ENCODE results near the gene ASTL. TPM values are rescaled to one million over a fixed set of nuclear protein-coding genes. Genes with fewer than 3 reads are reported as not detected.

ASTL gene
- total RNA-seq, 1 experiment from 2014 or later = 0.34 TPM

DNA sequence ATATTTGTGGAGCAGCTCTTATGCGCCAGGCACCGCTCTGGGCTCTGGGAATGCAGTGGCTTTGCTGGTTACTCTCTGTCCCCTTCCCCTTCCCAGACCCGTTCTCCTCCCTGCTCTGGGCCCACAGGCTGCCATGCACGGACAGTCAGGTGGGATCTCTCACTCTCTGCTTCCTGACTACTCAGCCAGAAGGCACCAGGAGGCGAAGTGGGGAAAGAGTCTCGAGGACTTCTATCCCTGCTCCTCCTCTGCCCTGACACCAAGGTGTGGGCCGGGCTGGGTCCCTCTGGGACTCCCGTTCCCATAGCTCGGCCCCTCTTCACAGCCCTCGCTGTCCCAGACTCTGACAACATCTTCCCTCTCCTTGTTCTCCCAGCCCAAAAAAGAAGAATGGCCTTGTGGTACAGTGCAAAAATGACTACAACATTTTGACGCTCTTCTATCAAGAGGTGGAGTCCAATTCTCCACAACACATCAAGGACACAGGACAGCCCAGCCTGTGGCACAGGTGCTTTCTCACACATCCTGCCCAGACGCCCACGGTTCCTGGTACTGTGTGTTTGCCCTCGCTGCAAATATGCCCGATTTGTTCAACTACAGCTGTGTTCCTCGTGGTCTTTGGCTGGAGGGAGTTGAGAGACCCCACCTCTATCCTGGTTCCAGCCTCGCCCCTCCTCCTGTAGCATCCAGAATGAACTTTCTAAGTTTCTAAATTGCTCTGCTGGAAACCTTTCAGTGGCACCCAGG lies 21.0 kb upstream of the ASTL start:
- RAD21 ChIA-PET (ENCODE audit: low non-redundant PET in 1 of 2, low total read pairs in 2 of 2, uncharacterized antibody in 2 of 2, unreplicated experiment in 2 of 2) = no interaction called here
- no peaks in the 10 kb centered on the region for H3K36me3 ChIP-seq (ENCODE audit: control insufficient read depth in 1 of 2, insufficient read depth in 2 of 2, low read length in 2 of 2)
- TF ChIP-seq, protein P1, sequence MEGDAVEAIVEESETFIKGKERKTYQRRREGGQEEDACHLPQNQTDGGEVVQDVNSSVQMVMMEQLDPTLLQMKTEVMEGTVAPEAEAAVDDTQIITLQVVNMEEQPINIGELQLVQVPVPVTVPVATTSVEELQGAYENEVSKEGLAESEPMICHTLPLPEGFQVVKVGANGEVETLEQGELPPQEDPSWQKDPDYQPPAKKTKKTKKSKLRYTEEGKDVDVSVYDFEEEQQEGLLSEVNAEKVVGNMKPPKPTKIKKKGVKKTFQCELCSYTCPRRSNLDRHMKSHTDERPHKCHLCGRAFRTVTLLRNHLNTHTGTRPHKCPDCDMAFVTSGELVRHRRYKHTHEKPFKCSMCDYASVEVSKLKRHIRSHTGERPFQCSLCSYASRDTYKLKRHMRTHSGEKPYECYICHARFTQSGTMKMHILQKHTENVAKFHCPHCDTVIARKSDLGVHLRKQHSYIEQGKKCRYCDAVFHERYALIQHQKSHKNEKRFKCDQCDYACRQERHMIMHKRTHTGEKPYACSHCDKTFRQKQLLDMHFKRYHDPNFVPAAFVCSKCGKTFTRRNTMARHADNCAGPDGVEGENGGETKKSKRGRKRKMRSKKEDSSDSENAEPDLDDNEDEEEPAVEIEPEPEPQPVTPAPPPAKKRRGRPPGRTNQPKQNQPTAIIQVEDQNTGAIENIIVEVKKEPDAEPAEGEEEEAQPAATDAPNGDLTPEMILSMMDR (IDR thresholded peaks at IDR 0.05 in 2 of 3, conservative IDR thresholded peaks at IDR 0.05 in 1 of 3; ENCODE audit: borderline replicate concordance in 1 of 3, insufficient read depth in 1 of 3, low read depth in 2 of 3, low read length in 2 of 3) = no peak
- no peak for TF ChIP-seq POLR2AphosphoS5 (IDR thresholded peaks at IDR 0.05; ENCODE audit: low read depth, low read length)
- TF ChIP-seq ZNF274 (IDR thresholded peaks at IDR 0.05; ENCODE audit: low read depth, low read length) = no peak
- TF ChIP-seq TCF7L2 (IDR thresholded peaks at IDR 0.05; ENCODE audit: borderline replicate concordance, extremely low read depth, insufficient read depth, insufficient read length) = no peak
- no peaks in the 10 kb centered on the region for H3K4me1 ChIP-seq (ENCODE audit: control insufficient read depth in 1 of 2, insufficient read depth in 2 of 2, low read length in 2 of 2)
- no peaks in the 10 kb centered on the region for H3K9me3 ChIP-seq (ENCODE audit: control insufficient read depth in 1 of 2, insufficient read depth in 1 of 2, low read depth in 1 of 2, low read length in 2 of 2)
- DNase-seq (ENCODE audit: low read depth, low spot score) (no peak), ATAC-seq (no peak)
- H2AFZ ChIP-seq (ENCODE audit: low read depth, low read length, poor library complexity, severe bottlenecking) = no peak overlapping the region
- no peak overlapping the region for H3K27ac ChIP-seq (ENCODE audit: low read depth, low read length)
- no peak overlapping the region for H3K4me2 ChIP-seq (ENCODE audit: low read length)
- no peaks in the 10 kb centered on the region for H3K9me2 ChIP-seq (ENCODE audit: insufficient read depth)
- no peaks in the 10 kb centered on the region for H3K27me3 ChIP-seq (ENCODE audit: insufficient read depth, low read length)
- no peak overlapping the region for H3K9ac ChIP-seq (ENCODE audit: low read length)
- no peak overlapping the region for H3K4me3 ChIP-seq (replicated peaks in 1 of 2; ENCODE audit: low read depth in 1 of 2, low read length in 2 of 2)
- no TSS peak for BruUV-seq (replicated peaks)
- CTCF ChIA-PET = no interaction called here
- intact Hi-C loops (cut with micrococcal nuclease) = no loop called here
- POLR2A ChIA-PET = no interaction called here
- no peaks in the 10 kb centered on the region for H3K79me2 ChIP-seq (ENCODE audit: insufficient read depth, low read length)
- H4K20me1 ChIP-seq (ENCODE audit: insufficient read depth) = no peaks in the 10 kb centered on the region

DNA sequence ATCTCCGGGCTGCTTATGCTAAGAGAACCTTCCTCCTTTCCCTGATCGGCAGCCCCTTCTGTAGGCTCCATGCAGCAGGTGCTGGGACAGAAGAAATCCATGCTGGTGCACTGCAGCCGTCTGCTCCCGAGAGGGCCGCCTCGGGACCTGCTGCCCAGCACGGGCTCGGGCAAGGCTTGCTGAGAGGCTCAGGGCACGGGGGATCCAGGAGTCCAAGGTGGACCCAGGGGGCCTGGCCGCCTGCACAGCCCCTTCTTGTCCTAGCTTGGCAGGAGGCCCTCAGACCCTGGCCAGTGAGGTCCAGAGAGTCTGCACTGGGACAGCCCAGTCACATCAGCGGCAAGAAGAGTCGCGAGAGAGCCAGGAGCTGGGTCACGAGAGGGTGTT lies 20.2 kb upstream of the ASTL start:
- Histone ChIP-seq H3K27me3 (ENCODE audit: insufficient read depth, low read length) (no peaks in the 10 kb centered on the region), H2AFZ (ENCODE audit: low read depth, low read length, poor library complexity, severe bottlenecking) (no peak overlapping the region), H3K4me1 (ENCODE audit: control insufficient read depth in 1 of 2, insufficient read depth in 2 of 2, low read length in 2 of 2) (no peaks in the 10 kb centered on the region), H3K4me3 (replicated peaks in 1 of 2; ENCODE audit: low read depth in 1 of 2, low read length in 2 of 2) (no peak overlapping the region), H3K9ac (ENCODE audit: low read length) (no peak overlapping the region), H3K4me2 (ENCODE audit: low read length) (no peak overlapping the region), H3K36me3 (ENCODE audit: control insufficient read depth in 1 of 2, insufficient read depth in 2 of 2, low read length in 2 of 2) (no peaks in the 10 kb centered on the region), H3K79me2 (ENCODE audit: insufficient read depth, low read length) (no peaks in the 10 kb centered on the region), H4K20me1 (ENCODE audit: insufficient read depth) (no peaks in the 10 kb centered on the region), H3K9me2 (ENCODE audit: insufficient read depth) (no peaks in the 10 kb centered on the region), H3K9me3 (ENCODE audit: control insufficient read depth in 1 of 2, insufficient read depth in 1 of 2, low read depth in 1 of 2, low read length in 2 of 2) (no peaks in the 10 kb centered on the region), H3K27ac (ENCODE audit: low read depth, low read length) (no peak overlapping the region)
- ChIA-PET RAD21 (ENCODE audit: low non-redundant PET in 1 of 2, low total read pairs in 2 of 2, uncharacterized antibody in 2 of 2, unreplicated experiment in 2 of 2) (no interaction called here), POLR2A (no interaction called here), CTCF (no interaction called here)
- ATAC-seq (no peak), DNase-seq (ENCODE audit: low read depth, low spot score) (no peak)
- intact Hi-C loops (cut with micrococcal nuclease) = no loop called here
- TF ChIP-seq CBX3 (IDR thresholded peaks at IDR 0.05; ENCODE audit: low read depth) (no peak), ZNF274 (IDR thresholded peaks at IDR 0.05; ENCODE audit: low read depth, low read length) (no peak)
- TF ChIP-seq, protein P2, sequence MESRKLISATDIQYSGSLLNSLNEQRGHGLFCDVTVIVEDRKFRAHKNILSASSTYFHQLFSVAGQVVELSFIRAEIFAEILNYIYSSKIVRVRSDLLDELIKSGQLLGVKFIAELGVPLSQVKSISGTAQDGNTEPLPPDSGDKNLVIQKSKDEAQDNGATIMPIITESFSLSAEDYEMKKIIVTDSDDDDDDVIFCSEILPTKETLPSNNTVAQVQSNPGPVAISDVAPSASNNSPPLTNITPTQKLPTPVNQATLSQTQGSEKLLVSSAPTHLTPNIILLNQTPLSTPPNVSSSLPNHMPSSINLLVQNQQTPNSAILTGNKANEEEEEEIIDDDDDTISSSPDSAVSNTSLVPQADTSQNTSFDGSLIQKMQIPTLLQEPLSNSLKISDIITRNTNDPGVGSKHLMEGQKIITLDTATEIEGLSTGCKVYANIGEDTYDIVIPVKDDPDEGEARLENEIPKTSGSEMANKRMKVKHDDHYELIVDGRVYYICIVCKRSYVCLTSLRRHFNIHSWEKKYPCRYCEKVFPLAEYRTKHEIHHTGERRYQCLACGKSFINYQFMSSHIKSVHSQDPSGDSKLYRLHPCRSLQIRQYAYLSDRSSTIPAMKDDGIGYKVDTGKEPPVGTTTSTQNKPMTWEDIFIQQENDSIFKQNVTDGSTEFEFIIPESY (IDR thresholded peaks at IDR 0.05; ENCODE audit: extremely low read depth, insufficient replicate concordance, low read length) = no peak
- TF ChIP-seq, protein P3, sequence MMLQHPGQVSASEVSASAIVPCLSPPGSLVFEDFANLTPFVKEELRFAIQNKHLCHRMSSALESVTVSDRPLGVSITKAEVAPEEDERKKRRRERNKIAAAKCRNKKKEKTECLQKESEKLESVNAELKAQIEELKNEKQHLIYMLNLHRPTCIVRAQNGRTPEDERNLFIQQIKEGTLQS (IDR thresholded peaks at IDR 0.05) = no peak
- BruUV-seq (replicated peaks) = no TSS peak
